Suprapubic skin (tissue), 4 donors: ENCODE results near the gene PCNX2. TPM values are rescaled to one million over a fixed set of nuclear protein-coding genes. Genes with fewer than 3 reads are reported as not detected.

Source experiments
- DNase-seq, 2 donors: peaks; one replicate each; pipeline ENCODE4 v3.0.0-alpha.2; 2019; ENCODE audit warnings: low spot score in 2 of 2
- H3K27ac ChIP-seq: fragments of 200-600 bp; sonication (generic); one replicate; pipeline ENCODE4 v1.5.1; 2019
- H3K27me3 ChIP-seq: fragments of 200-600 bp; sonication (generic); one replicate; pipeline ENCODE4 v1.5.1; 2019
- H3K36me3 ChIP-seq: fragments of 200-600 bp; sonication (generic); one replicate; pipeline ENCODE4 v1.5.1; 2019
- H3K4me1 ChIP-seq: fragments of 200-600 bp; sonication (generic); one replicate; pipeline ENCODE4 v1.5.1; 2019
- H3K4me3 ChIP-seq: fragments of 200-600 bp; sonication (generic); one replicate; pipeline ENCODE4 v1.5.1; 2019; ENCODE audit warnings: mild to moderate bottlenecking
- H3K9me3 ChIP-seq: fragments of 200-600 bp; sonication (generic); one replicate; pipeline ENCODE4 v1.5.1; 2019
- EP300 ChIP-seq: sonication (generic); formaldehyde crosslinking; IDR thresholded peaks from one replicate; pipeline ENCODE4 v1.6.1; 2017; ENCODE audit warnings: antibody characterized with exemption
- POLR2A ChIP-seq, 2 donors: fragments of 450-650 bp; IDR thresholded peaks; one replicate each; pipeline ENCODE4 v1.6.1; 2017; ENCODE audit warnings: antibody characterized with exemption in 2 of 2, mild to moderate bottlenecking in 2 of 2, moderate library complexity in 2 of 2
- POLR2AphosphoS5 ChIP-seq, 3 donors: sonication (generic); formaldehyde crosslinking; IDR thresholded peaks; one replicate each; pipeline ENCODE4 v1.6.1; 2017; ENCODE audit warnings: antibody characterized with exemption in 3 of 3
- WGBS: methylation state at CpG from one replicate; pipeline ENCODE4 v1.1.5; 2018; 5-methylcytosine and 5-hydroxymethylcytosine counted together
- total RNA-seq, 4 donors: library from RNA; depleted of rRNA; stranded (reverse); fragments of >200 nt; gene quantifications; one replicate each; pipeline ENCODE4 v1.1.0, GENCODE V29; 2016
- TF ChIP-seq, protein P1 (sequence below), 2 donors: fragments of 200-600 bp in 1 of 2; fragments of 450-650 bp in 1 of 2; sonication (generic) in 1 of 2; IDR thresholded peaks; one replicate each; pipeline ENCODE4 v1.5.1; 2016 to 2019; ENCODE audit warnings: antibody characterized with exemption in 2 of 2, mild to moderate bottlenecking in 1 of 2, moderate library complexity in 1 of 2

PCNX2 gene
- total RNA-seq, 4 donors from 2014 or later = 8.9 to 21.4 (median 14.3) TPM

DNA sequence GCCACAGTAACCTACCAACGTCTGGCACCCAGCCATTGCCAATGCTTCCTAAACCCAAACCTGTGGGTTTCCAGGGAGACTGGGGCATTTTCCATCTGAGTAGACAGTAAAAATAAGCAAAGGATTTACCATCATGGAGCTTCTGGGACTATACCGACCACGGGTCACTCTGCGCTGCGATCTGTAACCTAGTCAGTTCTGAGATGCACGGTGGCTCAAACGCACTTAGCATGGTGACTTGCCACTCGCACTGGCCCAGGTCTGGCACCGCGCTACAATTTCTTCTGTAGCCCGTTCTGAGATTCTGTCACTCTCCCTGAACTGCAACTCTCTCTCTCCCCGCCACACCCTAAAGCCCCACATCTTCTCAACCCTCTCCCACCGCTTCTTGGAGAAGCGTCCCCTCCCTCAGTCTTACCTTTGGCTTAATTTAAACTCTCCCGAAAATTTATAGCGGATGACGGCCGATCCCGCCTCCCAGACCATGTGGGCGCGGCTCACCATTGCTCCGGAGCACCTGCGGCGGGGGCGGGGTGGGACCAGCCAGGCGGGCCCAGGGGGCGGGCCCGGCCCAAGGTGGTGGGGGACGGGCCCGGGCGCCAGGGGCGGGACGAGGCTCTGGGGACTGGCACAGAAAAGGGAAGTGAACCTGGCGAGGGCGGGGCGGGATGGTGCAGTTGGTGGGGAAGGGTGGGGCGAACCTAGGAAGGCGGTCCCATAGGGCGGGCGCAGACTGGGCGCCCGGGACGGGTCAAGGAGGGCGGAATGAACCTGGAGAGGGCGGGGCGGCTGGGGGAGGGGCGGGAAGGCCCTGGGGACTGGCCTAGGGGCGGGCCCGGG, 31.5 kb upstream of the PCNX2 start:
- H3K4me1 ChIP-seq = peaks cover 28% of the 10 kb centered on the region
- peak overlapping the region; percentile 64 for H3K4me3 ChIP-seq
- peak; percentile 92 to 94 for DNase-seq
- H3K27me3 ChIP-seq = peaks cover 9% of the 10 kb centered on the region
- H3K27ac ChIP-seq = no peak overlapping the region
- WGBS = 4% methylated on average over 40 of the region's 49 CpGs
- H3K9me3 ChIP-seq = no peaks in the 10 kb centered on the region
- H3K36me3 ChIP-seq = no peaks in the 10 kb centered on the region
- TF ChIP-seq POLR2A (IDR thresholded peaks at IDR 0.05) (no peak), EP300 (no peak), POLR2AphosphoS5 (IDR thresholded peaks at IDR 0.05) (no peak)
- TF ChIP-seq, protein P1, sequence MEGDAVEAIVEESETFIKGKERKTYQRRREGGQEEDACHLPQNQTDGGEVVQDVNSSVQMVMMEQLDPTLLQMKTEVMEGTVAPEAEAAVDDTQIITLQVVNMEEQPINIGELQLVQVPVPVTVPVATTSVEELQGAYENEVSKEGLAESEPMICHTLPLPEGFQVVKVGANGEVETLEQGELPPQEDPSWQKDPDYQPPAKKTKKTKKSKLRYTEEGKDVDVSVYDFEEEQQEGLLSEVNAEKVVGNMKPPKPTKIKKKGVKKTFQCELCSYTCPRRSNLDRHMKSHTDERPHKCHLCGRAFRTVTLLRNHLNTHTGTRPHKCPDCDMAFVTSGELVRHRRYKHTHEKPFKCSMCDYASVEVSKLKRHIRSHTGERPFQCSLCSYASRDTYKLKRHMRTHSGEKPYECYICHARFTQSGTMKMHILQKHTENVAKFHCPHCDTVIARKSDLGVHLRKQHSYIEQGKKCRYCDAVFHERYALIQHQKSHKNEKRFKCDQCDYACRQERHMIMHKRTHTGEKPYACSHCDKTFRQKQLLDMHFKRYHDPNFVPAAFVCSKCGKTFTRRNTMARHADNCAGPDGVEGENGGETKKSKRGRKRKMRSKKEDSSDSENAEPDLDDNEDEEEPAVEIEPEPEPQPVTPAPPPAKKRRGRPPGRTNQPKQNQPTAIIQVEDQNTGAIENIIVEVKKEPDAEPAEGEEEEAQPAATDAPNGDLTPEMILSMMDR (IDR thresholded peaks at IDR 0.05) = no peak

DNA sequence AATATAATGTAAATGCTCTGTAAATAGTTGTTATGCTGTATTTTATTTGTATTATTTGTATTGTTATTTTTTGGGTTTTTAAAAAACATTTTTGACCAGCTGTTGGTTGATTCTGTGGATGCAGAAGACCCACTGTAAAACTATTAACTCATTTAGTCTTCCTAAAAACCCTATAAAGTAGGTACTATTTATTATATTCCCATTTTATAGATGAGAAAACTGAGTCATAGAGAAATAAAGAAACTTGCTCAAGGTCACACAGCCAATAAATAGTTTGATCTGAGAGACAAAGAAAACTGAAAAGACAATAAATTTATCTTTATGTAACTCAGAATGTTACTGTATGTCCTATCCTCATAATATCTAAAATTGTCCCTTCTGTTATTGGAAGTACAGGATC, 30.8 kb upstream of the PCNX2 start:
- DNase-seq = no peak
- TF ChIP-seq, protein P1 (IDR thresholded peaks at IDR 0.05) = no peak
- TF ChIP-seq EP300 (no peak), POLR2A (IDR thresholded peaks at IDR 0.05) (no peak), POLR2AphosphoS5 (IDR thresholded peaks at IDR 0.05) (no peak)
- Histone ChIP-seq H3K4me1 (peaks cover 28% of the 10 kb centered on the region), H3K4me3 (no peak overlapping the region), H3K27me3 (peaks cover 9% of the 10 kb centered on the region), H3K27ac (no peak overlapping the region), H3K9me3 (no peaks in the 10 kb centered on the region), H3K36me3 (no peaks in the 10 kb centered on the region)

DNA sequence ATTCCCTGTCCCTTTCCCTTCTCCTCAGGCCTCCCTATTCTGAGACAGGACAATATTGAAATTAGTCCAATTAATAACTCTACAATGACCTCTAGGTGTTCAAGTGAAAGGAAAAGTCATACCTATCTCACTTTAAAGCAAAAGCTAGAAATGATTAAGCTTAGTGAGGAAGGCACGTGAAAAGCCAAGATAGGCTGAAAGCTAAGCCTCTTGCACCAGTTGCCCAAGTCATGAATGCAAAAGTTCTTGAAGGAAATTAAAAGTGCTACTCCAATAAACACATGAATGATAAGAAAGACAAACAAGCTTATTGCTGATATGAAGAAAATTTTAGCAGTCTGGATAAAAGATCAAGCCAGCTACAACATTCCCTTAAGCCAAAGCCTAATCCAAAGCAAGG, 28.2 kb upstream of the PCNX2 start:
- Histone ChIP-seq H3K27ac (no peak overlapping the region), H3K9me3 (no peaks in the 10 kb centered on the region), H3K4me1 (peaks cover 20% of the 10 kb centered on the region), H3K4me3 (no peak overlapping the region), H3K36me3 (no peaks in the 10 kb centered on the region), H3K27me3 (peaks cover 6% of the 10 kb centered on the region)
- 91% methylated on average over 1 of the region's 1 CpG for WGBS
- TF ChIP-seq, protein P1 (IDR thresholded peaks at IDR 0.05) = no peak
- no peak for TF ChIP-seq POLR2AphosphoS5 (IDR thresholded peaks at IDR 0.05)
- no peak for DNase-seq

DNA sequence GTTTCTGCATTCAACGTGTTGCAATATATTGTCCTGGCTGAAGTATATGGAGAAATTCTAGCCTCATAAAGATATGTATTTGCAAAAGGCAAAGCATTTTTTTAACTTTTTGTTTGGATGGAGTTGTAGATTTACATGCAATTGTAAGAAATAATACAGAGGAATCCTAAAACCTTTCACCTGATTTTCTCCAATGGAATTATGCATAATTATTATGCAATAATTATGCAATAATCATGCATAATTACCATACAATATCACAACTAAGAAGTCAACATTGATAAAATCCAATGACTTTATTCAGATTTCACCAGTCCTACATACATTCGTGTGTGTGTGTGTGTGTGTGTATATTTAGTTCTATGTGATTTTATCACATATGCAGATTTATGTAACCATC, 24.5 kb upstream of the PCNX2 start:
- H3K27me3 ChIP-seq = no peaks in the 10 kb centered on the region
- H3K4me1 ChIP-seq = no peaks in the 10 kb centered on the region
- H3K9me3 ChIP-seq = no peaks in the 10 kb centered on the region
- H3K4me3 ChIP-seq = no peak overlapping the region
- TF ChIP-seq POLR2AphosphoS5 (IDR thresholded peaks at IDR 0.05) = no peak
- TF ChIP-seq EP300 = no peak
- TF ChIP-seq POLR2A (IDR thresholded peaks at IDR 0.05) = no peak
- TF ChIP-seq, protein P1 (IDR thresholded peaks at IDR 0.05) = no peak
- H3K36me3 ChIP-seq = no peaks in the 10 kb centered on the region
- WGBS = 64% methylated on average over 2 of the region's 2 CpGs
- H3K27ac ChIP-seq = no peak overlapping the region
- no peak for DNase-seq

DNA sequence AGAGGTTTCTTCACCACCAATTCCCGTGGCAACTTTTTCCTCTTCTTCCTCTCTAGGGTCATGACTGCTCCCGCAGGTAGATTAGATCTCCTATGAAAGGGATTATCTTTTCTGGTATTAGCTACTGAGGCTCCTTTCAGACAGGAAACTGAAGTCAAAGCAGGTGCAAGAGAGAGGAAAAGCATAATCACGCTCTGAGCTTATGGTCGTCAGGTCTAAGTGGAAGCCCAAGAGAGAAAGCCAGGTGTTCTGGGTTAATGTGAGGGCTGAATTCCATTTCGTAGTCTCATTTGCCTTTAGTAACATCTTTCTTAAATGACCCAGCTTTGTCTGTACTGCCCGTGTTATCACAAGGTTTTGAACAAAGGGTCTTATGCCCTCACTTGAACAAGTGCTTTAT, 23.7 kb upstream of the PCNX2 start:
- no peak for DNase-seq
- TF ChIP-seq EP300 (no peak), POLR2AphosphoS5 (IDR thresholded peaks at IDR 0.05) (no peak), POLR2A (IDR thresholded peaks at IDR 0.05) (no peak)
- TF ChIP-seq, protein P1 (IDR thresholded peaks at IDR 0.05) = no peak
- 72% methylated on average over 6 of the region's 6 CpGs for WGBS
- H3K27me3 ChIP-seq = no peaks in the 10 kb centered on the region
- no peaks in the 10 kb centered on the region for H3K9me3 ChIP-seq
- H3K4me3 ChIP-seq = no peak overlapping the region
- no peaks in the 10 kb centered on the region for H3K4me1 ChIP-seq
- no peak overlapping the region for H3K27ac ChIP-seq
- no peaks in the 10 kb centered on the region for H3K36me3 ChIP-seq
